KOPT-K1 (cell line): ENCODE measurements around the gene BCR.

Source experiments
- H3K27ac ChIP-seq: fragments of 200-600 bp; sonication (generic); 2 replicates; pipeline ENCODE4 v1.5.1; 2016; ENCODE audit warnings: antibody characterized with exemption, mild to moderate bottlenecking, low read depth, low read length; ENCODE audit not compliant: poor library complexity, severe bottlenecking
- H3K36me3 ChIP-seq: fragments of 200-600 bp; sonication (generic); 2 replicates; pipeline ENCODE4 v1.5.1; 2017; ENCODE audit warnings: antibody characterized with exemption, mild to moderate bottlenecking, low read length, moderate library complexity; ENCODE audit not compliant: insufficient read depth
- H3K9me3 ChIP-seq: fragments of 200-600 bp; sonication (generic); 2 replicates; pipeline ENCODE4 v1.5.1; 2017; ENCODE audit warnings: antibody characterized with exemption, low read length, mild to moderate bottlenecking; ENCODE audit not compliant: insufficient read depth, poor library complexity, severe bottlenecking

The BCR gene

GRCh38 chr22:23241562-23242472, 61.5 kb downstream of the BCR start:
- 0 out of 2 replicates have a peak, but pooled peaks cover 4% of the 10 kb centered on the region for H3K36me3 ChIP-seq
- peaks cover 6% of the 10 kb centered on the region for H3K9me3 ChIP-seq
- H3K27ac ChIP-seq: no peak overlapping the region

GRCh38 chr22:23242473-23243001, 62.2 kb downstream of the BCR start:
- Histone ChIP-seq H3K27ac (no peak overlapping the region), H3K36me3 (0 out of 2 replicates have a peak, but pooled peaks cover 4% of the 10 kb centered on the region), H3K9me3 (peaks cover 6% of the 10 kb centered on the region)

- H3K9me3 ChIP-seq: peaks cover 6% of the 10 kb centered on the region
- peak overlapping the region; percentile 32 for H3K27ac ChIP-seq
- H3K36me3 ChIP-seq: 0 out of 2 replicates have a peak, but pooled peaks cover 4% of the 10 kb centered on the region
These were observed 62.8 kb downstream of the BCR start for GRCh38 chr22:23243006-23243573.

- H3K27ac ChIP-seq: no peak overlapping the region
- 0 out of 2 replicates have a peak, but pooled peaks cover 4% of the 10 kb centered on the region for H3K36me3 ChIP-seq
- peaks cover 4% of the 10 kb centered on the region for H3K9me3 ChIP-seq
These were observed 63.8 kb downstream of the BCR start for GRCh38 chr22:23243859-23244689.

- 0 out of 2 replicates have a peak, but pooled peaks cover 4% of the 10 kb centered on the region for H3K36me3 ChIP-seq
- H3K9me3 ChIP-seq: no peaks in the 10 kb centered on the region
- no peak overlapping the region for H3K27ac ChIP-seq
These were observed 64.4 kb downstream of the BCR start for GRCh38 chr22:23244690-23245044.

GRCh38 chr22:23245045-23245798, 64.9 kb downstream of the BCR start:
- no peaks in the 10 kb centered on the region for H3K9me3 ChIP-seq
- 0 out of 2 replicates have a peak, but pooled peaks cover 4% of the 10 kb centered on the region for H3K36me3 ChIP-seq
- no peak overlapping the region for H3K27ac ChIP-seq

GRCh38 chr22:23245799-23246136, 65.5 kb downstream of the BCR start:
- H3K27ac ChIP-seq: no peak overlapping the region
- H3K9me3 ChIP-seq: no peaks in the 10 kb centered on the region
- 0 out of 2 replicates have a peak, but pooled peaks cover 4% of the 10 kb centered on the region for H3K36me3 ChIP-seq

- no peaks in the 10 kb centered on the region for H3K9me3 ChIP-seq
- H3K27ac ChIP-seq: no peak overlapping the region
These were observed 66.9 kb downstream of the BCR start for GRCh38 chr22:23246982-23247766.

GRCh38 chr22:23248583-23248982, 68.3 kb downstream of the BCR start:
- Histone ChIP-seq H3K36me3 (peaks cover 7% of the 10 kb centered on the region; the same call in 1 of the 2 replicates), H3K9me3 (no peaks in the 10 kb centered on the region), H3K27ac (no peak overlapping the region)

More at GRCh38 chr22:23246982-23247766, 66.9 kb downstream of the BCR start:
- 0 out of 2 replicates have a peak, but pooled peaks cover 4% of the 10 kb centered on the region for H3K36me3 ChIP-seq

- Histone ChIP-seq H3K9me3 (no peaks in the 10 kb centered on the region), H3K27ac (peak overlapping the region; percentile 21), H3K36me3 (peaks cover 18% of the 10 kb centered on the region)
These were observed 69.9 kb downstream of the BCR start for GRCh38 chr22:23250056-23250784.

GRCh38 chr22:23250785-23251363, 70.6 kb downstream of the BCR start:
- Histone ChIP-seq H3K27ac (no peak overlapping the region), H3K9me3 (no peaks in the 10 kb centered on the region), H3K36me3 (peaks cover 25% of the 10 kb centered on the region)

- Histone ChIP-seq H3K27ac (no peak overlapping the region), H3K36me3 (peaks cover 32% of the 10 kb centered on the region), H3K9me3 (no peaks in the 10 kb centered on the region)
These were observed 71.3 kb downstream of the BCR start for GRCh38 chr22:23251445-23252093.
